ENCODE results near the gene RRAGD. TPM values are rescaled to one million over a fixed set of nuclear protein-coding genes. Genes with fewer than 3 reads are reported as not detected.

The RRAGD gene
- total and polyA plus RNA-seq, 3 donors from 2014 or later: 17.0 to 27.0 (median 19.4) TPM

DNA sequence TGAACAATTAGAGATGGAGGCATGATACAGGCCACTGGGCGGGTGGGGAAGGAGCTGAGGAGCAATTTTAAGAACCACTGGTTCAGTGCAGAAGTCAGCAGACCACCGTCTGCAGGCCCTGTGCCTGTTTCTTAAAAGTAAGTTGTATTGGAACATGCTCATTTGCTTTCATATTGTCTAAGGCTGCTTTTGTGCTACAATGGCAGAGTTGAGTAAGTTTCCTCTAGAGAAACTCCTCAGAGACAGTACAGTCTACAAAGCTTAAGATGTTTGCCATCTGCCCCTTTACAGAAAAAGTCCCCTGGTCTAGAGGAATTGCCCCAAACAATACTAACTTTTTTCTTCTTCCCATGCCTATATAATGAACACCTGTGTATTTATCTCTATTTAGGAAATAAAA lies 31.0 kb downstream of the RRAGD start:
- Histone ChIP-seq H3K4me1 (no peaks in the 10 kb centered on the region), H3K27ac (no peak overlapping the region), H3K4me3 (no peak overlapping the region), H3K9me3 (no peaks in the 10 kb centered on the region), H3K27me3 (no peaks in the 10 kb centered on the region), H3K36me3 (ENCODE audit: low read depth, missing control alignments) (no peaks in the 10 kb centered on the region)
- no peak for DNase-seq
- WGBS, 2 donors: 90 to 96% methylated on average over 2 of the region's 2 CpGs
- TF ChIP-seq, protein P1, sequence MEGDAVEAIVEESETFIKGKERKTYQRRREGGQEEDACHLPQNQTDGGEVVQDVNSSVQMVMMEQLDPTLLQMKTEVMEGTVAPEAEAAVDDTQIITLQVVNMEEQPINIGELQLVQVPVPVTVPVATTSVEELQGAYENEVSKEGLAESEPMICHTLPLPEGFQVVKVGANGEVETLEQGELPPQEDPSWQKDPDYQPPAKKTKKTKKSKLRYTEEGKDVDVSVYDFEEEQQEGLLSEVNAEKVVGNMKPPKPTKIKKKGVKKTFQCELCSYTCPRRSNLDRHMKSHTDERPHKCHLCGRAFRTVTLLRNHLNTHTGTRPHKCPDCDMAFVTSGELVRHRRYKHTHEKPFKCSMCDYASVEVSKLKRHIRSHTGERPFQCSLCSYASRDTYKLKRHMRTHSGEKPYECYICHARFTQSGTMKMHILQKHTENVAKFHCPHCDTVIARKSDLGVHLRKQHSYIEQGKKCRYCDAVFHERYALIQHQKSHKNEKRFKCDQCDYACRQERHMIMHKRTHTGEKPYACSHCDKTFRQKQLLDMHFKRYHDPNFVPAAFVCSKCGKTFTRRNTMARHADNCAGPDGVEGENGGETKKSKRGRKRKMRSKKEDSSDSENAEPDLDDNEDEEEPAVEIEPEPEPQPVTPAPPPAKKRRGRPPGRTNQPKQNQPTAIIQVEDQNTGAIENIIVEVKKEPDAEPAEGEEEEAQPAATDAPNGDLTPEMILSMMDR (IDR thresholded peaks at IDR 0.05): no peak
- TF ChIP-seq POLR2A (IDR thresholded peaks at IDR 0.05): no peak
- intact Hi-C loops (cut with DNase I; ENCODE audit: low total_unique reads): no loop called here

GRCh38 chr6:89379281-89379680 lies 32.8 kb downstream of the RRAGD start:
- Histone ChIP-seq H3K27ac (no peak overlapping the region), H3K4me3 (no peak overlapping the region), H3K9me3 (no peaks in the 10 kb centered on the region), H3K36me3 (ENCODE audit: low read depth, missing control alignments) (no peaks in the 10 kb centered on the region), H3K4me1 (no peaks in the 10 kb centered on the region), H3K27me3 (no peaks in the 10 kb centered on the region)
- 51 to 57% methylated on average over 5 of the region's 5 CpGs for WGBS, 2 donors
- TF ChIP-seq, protein P1 (IDR thresholded peaks at IDR 0.05): no peak
- no peak for TF ChIP-seq POLR2A (IDR thresholded peaks at IDR 0.05)
- intact Hi-C loops (cut with DNase I; ENCODE audit: low total_unique reads): no loop called here
- no peak for DNase-seq

DNA sequence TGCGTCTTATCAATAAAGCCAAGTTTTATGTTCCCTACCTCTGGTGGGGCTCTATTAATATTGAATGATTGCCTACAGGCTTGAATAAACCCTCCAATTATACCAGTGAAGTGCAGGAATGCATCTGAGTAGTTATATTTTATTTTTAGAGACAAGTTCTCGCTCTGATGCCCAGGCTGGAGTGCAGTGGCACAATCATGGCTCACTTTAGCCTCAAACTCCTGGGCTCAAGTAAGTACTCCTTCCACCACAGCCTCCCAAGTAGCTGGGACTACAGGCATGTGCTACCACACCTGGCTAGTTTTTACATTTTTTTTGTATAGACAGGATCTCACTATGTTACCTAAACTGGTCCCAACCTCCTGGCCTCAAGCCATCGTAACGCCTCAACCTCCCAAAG lies 33.4 kb downstream of the RRAGD start:
- no peak for DNase-seq
- H3K27ac ChIP-seq: no peak overlapping the region
- no peak overlapping the region for H3K4me3 ChIP-seq
- no peaks in the 10 kb centered on the region for H3K4me1 ChIP-seq
- no peaks in the 10 kb centered on the region for H3K9me3 ChIP-seq
- H3K27me3 ChIP-seq: no peaks in the 10 kb centered on the region
- intact Hi-C loops (cut with DNase I; ENCODE audit: low total_unique reads): no loop called here
- H3K36me3 ChIP-seq (ENCODE audit: low read depth, missing control alignments): no peaks in the 10 kb centered on the region
- TF ChIP-seq, protein P1 (IDR thresholded peaks at IDR 0.05): no peak
- TF ChIP-seq POLR2A (IDR thresholded peaks at IDR 0.05): no peak
- 93 to 95% methylated on average over 4 of the region's 4 CpGs for WGBS, 2 donors

GRCh38 chr6:89375427-89376267 lies 36.4 kb downstream of the RRAGD start:
- Histone ChIP-seq H3K4me3 (no peak overlapping the region), H3K9me3 (no peaks in the 10 kb centered on the region), H3K36me3 (ENCODE audit: low read depth, missing control alignments) (no peaks in the 10 kb centered on the region), H3K27ac (no peak overlapping the region), H3K27me3 (no peaks in the 10 kb centered on the region), H3K4me1 (no peaks in the 10 kb centered on the region)
- WGBS, 2 donors: 54 to 57% methylated on average over 6 of the region's 6 CpGs
- TF ChIP-seq, protein P1 (IDR thresholded peaks at IDR 0.05): no peak
- no peak for TF ChIP-seq POLR2A (IDR thresholded peaks at IDR 0.05)
- no peak for DNase-seq
- intact Hi-C loops (cut with DNase I; ENCODE audit: low total_unique reads): no loop called here

GRCh38 chr6:89372506-89372901 lies 39.6 kb downstream of the RRAGD start:
- Histone ChIP-seq H3K36me3 (ENCODE audit: low read depth, missing control alignments) (no peaks in the 10 kb centered on the region), H3K4me1 (no peaks in the 10 kb centered on the region), H3K9me3 (no peaks in the 10 kb centered on the region), H3K27me3 (no peaks in the 10 kb centered on the region), H3K4me3 (no peak overlapping the region), H3K27ac (no peak overlapping the region)
- no peak for DNase-seq
- 73 to 75% methylated on average over 3 of the region's 3 CpGs for WGBS, 2 donors
- no peak for TF ChIP-seq POLR2A (IDR thresholded peaks at IDR 0.05)
- intact Hi-C loops (cut with DNase I; ENCODE audit: low total_unique reads): no loop called here
